ENCODE data around the gene FUT1. TPM values are rescaled to one million over a fixed set of nuclear protein-coding genes. Genes with fewer than 3 reads are reported as not detected.
"Not testable (repeated sequence)": the region's sequence is repeated elsewhere in the genome, so short reads cannot be mapped to it uniquely, and the experiment has no call there.

FUT1 gene
- total and polyA plus RNA-seq, 9 of the 15 experiments (the other 6 are each of a cell fraction or from before 2014, with no cell fraction given), result 2.3 to 18.5 (median 8.8) TPM

GRCh38 chr19:48765816-48766215, 13.4 kb upstream of the FUT1 start:
- H3K36me3 ChIP-seq (ENCODE audit: control insufficient read depth, insufficient read depth, low read length); intact Hi-C loops (cut with micrococcal nuclease); POLR2A ChIA-PET; H3K27ac ChIP-seq (ENCODE audit: extremely low read depth, low read depth, low read length); H3K4me3 ChIP-seq; H3K9me3 ChIP-seq (replicated peaks; ENCODE audit: control insufficient read depth, insufficient read depth, low read depth, low read length); H3K9me1 ChIP-seq (ENCODE audit: control insufficient read depth, insufficient read depth, low read length); H3K27me3 ChIP-seq (ENCODE audit: control insufficient read depth in 2 of 2, insufficient read depth in 2 of 2, low read length in 2 of 2); BruUV-seq (replicated peaks); H3K79me2 ChIP-seq (ENCODE audit: control insufficient read depth, insufficient read depth, low read length); H4K20me1 ChIP-seq (replicated peaks; ENCODE audit: control insufficient read depth, insufficient read depth, low read length); in situ Hi-C loops (cut with MboI); TF ChIP-seq TEAD4 (CRISPR knock-in tag; IDR thresholded peaks at IDR 0.05; ENCODE audit: borderline replicate concordance): not testable (repeated sequence)
- TF ChIP-seq SMARCA4 (IDR thresholded peaks at IDR 0.05) (0 out of 2 replicates have a peak, but pooled peaks have one; percentile 45), ZNF239 (CRISPR knock-in tag; IDR thresholded peaks at IDR 0.05) (peak; percentile 58; the same call in 1 of the 2 replicates), DPF2 (IDR thresholded peaks at IDR 0.05) (peak; percentile 76), MTA2 (IDR thresholded peaks at IDR 0.05; ENCODE audit: low read depth) (0 out of 2 replicates have a peak, but pooled peaks have one; percentile 46), NFIC (IDR thresholded peaks at IDR 0.05) (peak; percentile 75), ARID1B (IDR thresholded peaks at IDR 0.05) (peak; percentile 82), CBFA2T2 (conservative IDR thresholded peaks at IDR 0.05) (peak; percentile 35), TEAD4 (IDR thresholded peaks at IDR 0.05; ENCODE audit: low read length) (peak; percentile 11; the same call in 1 of the 2 replicates), ZNF592 (IDR thresholded peaks at IDR 0.05) (peak; percentile 39), TCF3 (CRISPR knock-in tag; IDR thresholded peaks at IDR 0.05) (peak; percentile 45), CBFA2T3 (IDR thresholded peaks at IDR 0.05) (peak; percentile 67), ZBTB11 (CRISPR knock-in tag; IDR thresholded peaks at IDR 0.05) (peak in 1 of 3 experiments; percentile 44; a peak in 1 of 6 replicates), TAL1 (IDR thresholded peaks at IDR 0.05) (peak; percentile 57; the same call in 1 of the 2 replicates), NCOR1 (IDR thresholded peaks at IDR 0.05) (peak; percentile 46; the same call in 1 of the 2 replicates), EP300 (IDR thresholded peaks at IDR 0.05; ENCODE audit: low read length) (peak; percentile 35; the same call in 1 of the 2 replicates)
- Histone ChIP-seq H3K9ac (ENCODE audit: insufficient read depth in 1 of 2, low read depth in 2 of 2, low read length in 2 of 2) (peak overlapping the region; percentile 35 to 53; a peak in 1 of 4 replicates), H3K4me2 (ENCODE audit: insufficient read depth, low read length) (peak overlapping the region; percentile 9; the same call in 1 of the 2 replicates), H3K4me1 (replicated peaks in 1 of 2; ENCODE audit: control insufficient read depth in 2 of 2, insufficient read depth in 2 of 2, low read length in 2 of 2) (peaks cover 5 to 23% of the 10 kb centered on the region in 2 experiments; a peak in 4 of 5 replicates), H2AFZ (ENCODE audit: low read depth, low read length) (peak overlapping the region; percentile 62)
- DNase-seq (ENCODE audit: extremely low read depth in 1 of 4, low spot score in 3 of 4) (peak in 3 of 4 experiments; percentile 10 to 72 (median 52)), ATAC-seq (peak; percentile 82), FAIRE-seq (peak; percentile 90)
- CTCF ChIA-PET (ENCODE audit: low intra/inter-chr PET ratio), result interaction anchor here (0.7 kb wide), 1 partner anchor 74 kb away, joined by 3 read pairs; no protein-coding TSS in a partner anchor
- 6% methylated on average over 5 of the region's 5 CpGs for WGBS (ENCODE audit: insufficient coverage, low coverage, missing lambda C conversion rate)

All from K562 (cell line).